HG03159 (cell line): ENCODE measurements around the gene CYBC1.
"Not testable (repeated sequence)": the region's sequence is repeated elsewhere in the genome, so short reads cannot be mapped to it uniquely, and the experiment has no call there.

ENCODE experiments used
- ATAC-seq: cut with Tn5 transposase; IDR thresholded peaks from one replicate; pipeline ENCODE4 v1.9.1; 2021; ENCODE audit warnings: mild to moderate bottlenecking, moderate library complexity; ENCODE audit not compliant: unreplicated experiment

The CYBC1 gene

DNA sequence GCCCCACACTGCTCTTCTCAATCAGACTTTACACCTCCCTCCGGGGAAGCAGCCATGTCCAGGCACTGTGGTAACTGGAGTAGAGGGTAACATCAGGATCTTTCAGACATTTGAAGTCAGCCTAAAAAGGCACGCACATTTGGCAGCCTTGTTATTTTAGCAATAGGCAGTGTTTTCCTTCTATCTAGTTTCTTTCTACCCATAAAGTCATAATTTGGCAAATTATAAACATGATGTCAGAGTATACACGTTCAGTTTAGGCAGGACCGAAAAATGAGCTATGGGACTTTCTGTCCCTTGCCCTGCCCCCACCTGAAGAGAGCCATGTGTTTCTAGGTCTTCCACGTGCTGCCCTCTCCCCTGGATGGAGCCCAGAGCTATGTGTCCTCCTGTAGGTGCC, 29.1 kb upstream of the CYBC1 start:
- no peak for ATAC-seq

DNA sequence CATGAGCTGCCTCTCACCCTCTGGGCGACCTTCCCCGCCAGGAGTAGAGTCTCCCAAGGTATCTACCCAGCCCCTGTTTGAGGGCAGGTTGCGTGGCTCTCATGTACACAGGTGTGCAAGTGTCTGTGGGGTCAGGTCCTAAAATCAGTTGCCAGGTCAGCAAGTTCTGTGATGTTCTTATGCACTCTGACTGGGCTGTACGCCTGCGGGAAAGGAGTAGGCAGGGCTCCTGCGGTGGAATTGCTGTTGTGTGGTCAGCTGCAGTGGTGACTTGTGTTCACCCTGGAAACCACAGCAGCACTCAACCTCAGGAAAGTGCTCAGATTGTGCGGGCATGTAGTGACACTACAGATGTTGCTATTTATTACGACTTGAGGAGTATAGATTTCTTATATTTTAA, 27.4 kb upstream of the CYBC1 start:
- no peak for ATAC-seq

DNA sequence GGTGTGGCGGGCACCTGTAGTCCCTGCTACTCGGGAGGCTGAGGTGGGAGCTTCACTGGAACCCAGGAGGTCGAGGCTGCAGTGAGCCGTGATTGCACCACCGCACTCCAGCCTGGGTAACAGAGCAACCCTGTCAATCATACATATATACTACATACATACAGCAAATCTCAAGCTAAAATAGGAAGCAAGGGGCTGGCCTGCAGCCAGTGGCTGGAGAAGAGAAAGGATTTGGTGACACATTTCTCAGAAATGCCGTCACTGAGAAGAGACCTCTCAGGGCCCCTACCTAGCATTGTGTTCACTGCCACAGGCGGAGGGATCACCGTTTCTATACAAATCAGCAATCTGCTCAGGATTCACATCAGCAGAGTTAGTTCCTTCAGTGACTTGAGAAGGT, 24.9 kb upstream of the CYBC1 start:
- ATAC-seq: no peak

DNA sequence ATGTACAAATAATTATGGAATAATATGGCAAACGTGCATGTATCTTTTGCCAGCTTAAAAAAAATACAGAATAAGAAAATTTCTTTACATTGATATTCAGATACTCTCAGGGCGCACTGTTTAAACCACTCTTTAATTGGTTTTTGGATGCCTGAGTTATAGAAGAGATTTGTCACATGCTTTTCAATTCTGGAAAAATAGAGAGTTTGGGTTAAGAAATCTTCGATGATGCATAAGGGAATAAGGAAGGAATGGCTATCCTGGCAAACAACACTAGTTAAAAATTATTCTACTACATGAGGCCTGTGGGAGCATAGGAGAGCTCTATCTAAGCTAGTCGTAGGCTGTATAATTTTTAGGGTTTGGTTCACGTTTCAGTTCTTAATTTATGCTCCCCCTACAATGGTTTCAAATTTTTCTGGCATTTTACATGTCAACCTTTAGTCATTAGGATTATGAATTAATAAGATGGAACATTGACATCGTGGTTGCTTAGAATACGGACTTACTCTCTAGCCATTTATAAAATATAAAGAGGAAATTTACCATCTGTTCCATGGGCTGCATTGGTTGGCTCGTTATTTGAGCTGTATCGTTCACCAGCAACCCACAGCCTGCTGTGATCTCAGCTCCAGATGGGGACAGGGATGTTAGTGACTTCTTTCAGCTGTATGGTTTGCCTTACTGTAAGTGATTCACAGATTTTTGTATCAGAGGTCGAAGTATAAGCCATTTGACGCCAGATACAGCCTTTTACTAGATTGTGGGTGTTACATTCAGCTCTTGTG, 23.9 kb upstream of the CYBC1 start:
- ATAC-seq: no peak

DNA sequence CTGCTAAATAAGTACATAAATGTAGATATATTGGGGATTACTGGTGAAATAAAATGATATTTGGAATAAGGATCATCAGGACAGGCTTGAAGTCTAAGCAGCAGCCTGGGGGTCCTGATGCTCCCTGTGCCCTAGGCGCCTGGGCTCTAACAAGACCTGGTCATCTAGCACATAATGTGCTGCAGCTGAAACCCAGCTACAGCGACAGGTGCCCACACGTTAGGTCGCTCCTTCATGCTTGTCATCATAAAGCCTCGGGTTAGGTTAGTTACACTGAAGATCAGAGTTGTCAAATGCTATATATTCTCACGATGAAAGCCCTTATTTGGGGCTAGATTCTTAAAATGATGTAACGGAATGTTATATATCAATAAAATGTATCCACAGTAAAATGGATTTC, 19.5 kb upstream of the CYBC1 start:
- no peak for ATAC-seq

DNA sequence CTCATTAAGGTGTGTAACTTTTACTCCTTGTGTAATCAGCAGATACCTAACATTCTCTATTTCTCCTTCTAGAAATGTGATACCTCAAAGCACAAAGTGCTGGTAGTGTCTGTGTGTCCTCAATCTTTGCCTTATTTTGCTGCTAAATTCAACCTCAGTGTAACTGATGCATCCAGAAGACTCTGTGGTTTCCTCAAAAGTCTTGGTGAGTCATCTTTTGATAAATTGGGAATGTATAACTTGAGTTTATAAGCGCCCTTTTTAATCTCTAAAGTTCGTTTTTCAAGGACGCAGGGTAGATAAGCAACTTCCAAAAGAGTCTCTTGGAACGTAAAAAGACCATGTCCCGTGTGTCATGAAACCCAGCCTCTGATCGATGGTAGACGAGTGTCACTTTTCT, 18.1 kb upstream of the CYBC1 start:
- no peak for ATAC-seq

DNA sequence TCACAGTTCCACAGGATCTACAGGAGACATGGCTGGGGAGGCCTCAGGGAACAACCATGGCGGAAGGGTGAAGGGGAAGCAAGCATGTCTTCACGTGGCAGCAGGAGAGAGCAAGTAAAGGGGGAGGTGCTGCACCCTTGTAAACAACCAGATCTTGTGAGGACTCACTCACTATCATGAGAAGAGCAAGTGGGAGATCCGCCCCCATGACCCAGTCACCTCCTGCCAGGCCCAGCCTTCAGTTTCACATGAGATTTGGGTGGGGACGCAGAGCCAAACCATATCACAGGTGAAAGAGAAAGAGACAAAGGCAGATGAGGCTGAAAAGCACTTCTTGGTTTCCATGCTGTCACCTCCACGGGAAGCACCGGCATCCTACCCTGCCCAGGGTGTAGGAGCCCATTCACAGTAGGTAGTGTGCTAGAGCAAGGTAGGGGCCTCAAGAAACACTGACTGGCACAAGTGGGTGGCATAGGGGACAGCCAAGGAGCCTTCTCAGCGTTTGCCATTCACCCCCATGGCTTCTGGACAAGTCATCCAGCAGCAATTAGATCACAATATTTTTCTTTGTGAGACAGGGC, 14.6 kb upstream of the CYBC1 start:
- no peak for ATAC-seq

DNA sequence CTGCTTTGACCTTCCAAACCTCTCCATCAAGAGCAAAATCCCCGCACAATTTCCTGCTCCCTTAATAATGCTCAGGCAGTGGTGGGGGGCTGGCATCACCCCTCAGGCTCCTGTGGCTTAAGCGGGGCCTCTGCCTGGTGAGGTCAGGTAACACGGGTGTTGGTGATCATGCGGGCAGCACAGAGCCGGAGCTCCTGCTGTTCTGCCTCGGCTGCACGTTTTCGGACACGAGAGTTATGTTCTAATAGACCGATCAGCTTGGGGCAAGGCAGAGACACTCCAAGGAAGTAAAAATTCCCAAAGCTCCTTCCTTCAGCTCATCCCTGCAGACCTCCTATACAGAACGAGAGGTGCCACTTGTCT, 14.0 kb upstream of the CYBC1 start:
- ATAC-seq: no peak

DNA sequence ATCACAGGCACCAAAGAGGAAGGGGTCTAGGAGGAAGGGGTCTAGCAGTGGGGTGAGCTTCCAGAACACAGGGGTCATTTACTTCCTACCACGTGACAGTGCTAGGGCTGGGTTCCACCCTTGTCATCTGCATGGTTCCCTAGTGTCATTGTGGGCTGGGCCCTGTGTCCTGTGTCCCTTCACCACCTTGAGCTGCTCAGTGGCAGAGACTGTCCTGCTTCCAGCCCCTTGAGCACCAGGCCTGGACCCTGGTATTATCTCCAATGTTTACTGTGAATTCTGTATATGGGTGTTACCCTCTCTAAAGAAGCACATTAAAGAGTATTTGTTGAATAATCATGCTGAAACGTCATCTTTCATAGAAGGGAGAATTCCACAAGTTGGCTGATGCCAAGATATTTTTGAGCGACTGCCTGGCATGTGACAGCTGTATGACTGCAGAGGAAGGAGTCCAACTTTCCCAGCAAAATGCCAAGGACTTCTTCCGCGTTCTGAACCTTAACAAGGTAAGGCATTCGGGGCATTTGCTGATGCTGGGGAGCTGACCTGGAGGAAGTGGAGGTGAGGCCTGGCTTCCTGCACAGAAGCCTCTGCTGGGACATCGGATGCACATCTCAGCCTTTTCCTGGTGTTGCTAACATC, 13.5 kb upstream of the CYBC1 start:
- ATAC-seq: no peak

DNA sequence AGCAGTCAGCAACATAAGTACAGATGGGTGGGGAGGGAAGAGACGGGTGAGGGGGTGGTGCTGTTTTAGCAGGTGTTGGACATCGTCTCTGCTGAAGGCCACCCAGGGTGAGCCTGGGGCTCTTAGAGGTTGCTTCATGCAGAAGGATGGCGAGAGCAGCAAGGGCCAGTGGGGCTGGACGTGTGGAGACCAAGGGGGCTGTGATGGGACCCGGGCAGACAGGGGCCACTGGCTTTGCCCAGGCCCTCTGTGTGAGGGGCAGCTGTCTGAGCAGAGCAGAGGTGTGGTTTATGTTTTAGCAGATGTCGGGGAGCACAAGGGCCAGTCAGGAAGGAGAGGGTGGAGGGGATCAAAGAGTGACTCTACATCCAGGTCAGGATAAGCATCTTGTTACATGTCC, 12.8 kb upstream of the CYBC1 start:
- no peak for ATAC-seq

DNA sequence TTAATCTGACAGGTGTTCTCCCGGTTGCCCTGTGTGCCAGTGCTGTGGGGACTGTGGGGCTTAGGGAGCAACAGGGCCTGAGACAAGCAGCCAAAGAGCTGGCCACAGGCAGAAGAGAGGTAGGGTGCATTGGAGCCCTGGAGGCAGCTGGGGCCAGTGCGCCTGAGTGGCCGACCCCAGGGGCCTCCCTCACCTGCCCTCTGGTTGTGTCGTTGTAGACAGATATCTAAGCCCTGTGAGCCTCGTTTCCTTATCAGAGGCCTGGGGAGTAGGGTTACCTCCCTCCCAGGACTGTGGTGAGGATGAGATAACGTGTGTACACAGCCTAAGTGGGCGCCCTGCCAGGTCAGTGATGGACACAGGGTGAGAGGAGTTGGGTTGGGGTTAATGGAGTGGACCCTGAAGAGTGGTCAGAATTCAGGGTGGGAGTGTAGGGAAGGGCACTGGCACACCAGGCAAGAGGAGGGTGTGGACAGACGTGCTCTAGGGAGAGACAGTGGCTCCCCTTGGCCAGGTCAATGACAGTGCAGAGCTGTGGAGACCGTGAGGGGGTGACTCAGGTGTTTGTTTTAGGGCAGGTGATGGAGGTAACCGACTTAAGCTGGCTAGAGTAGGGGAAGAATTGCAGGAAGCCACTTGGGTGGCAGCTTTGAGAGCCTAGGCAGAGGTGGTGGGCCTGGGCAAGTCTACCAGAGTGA, 11.4 kb upstream of the CYBC1 start:
- no peak for ATAC-seq

DNA sequence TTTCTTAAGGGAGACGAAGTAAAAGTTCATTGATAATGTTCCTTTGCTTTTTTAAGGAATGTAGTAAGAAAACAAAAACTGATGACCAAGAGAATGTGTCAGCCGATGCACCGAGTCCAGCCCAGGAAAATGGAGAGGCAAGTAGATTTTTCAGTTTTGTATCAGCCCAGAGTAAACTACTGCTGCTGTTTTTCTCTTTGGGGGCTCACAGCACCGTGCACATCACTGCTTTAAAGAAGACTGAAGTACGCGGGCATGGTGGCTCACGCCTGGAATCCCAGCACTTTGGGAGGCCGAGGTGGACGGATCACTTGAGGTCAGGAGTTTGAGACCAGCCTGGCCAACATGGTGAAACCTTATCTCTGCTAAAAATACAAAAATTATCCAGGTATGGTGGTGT, 9.4 kb upstream of the CYBC1 start:
- ATAC-seq: not testable (repeated sequence)

DNA sequence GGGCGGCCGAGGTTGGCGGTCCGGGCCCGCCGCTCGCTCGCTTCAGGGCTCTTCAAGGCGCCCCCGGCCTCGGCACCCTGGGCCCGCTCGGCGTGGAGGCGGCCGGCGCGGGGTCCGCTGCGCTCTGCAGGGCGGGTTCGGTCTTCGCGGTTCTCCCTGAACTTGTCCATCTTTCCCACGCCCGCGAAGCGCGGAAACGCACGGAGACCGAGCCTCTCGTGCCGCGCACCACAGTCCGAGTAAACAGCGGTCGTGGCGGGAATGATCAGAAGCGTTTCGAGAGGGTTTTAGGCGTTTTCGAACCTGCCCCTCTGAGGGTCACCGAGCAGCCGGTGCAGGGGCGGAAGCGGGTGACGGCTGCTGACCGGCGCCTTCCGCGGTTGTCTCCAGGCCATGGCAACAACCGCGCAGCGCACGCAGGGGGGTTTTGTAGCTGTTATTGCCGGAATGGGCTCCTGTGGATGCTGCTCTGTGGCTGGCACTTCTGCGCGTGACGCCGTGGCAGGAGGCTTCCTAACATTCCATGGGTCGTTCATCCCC, 8.4 kb upstream of the CYBC1 start:
- ATAC-seq: peak; percentile 1

DNA sequence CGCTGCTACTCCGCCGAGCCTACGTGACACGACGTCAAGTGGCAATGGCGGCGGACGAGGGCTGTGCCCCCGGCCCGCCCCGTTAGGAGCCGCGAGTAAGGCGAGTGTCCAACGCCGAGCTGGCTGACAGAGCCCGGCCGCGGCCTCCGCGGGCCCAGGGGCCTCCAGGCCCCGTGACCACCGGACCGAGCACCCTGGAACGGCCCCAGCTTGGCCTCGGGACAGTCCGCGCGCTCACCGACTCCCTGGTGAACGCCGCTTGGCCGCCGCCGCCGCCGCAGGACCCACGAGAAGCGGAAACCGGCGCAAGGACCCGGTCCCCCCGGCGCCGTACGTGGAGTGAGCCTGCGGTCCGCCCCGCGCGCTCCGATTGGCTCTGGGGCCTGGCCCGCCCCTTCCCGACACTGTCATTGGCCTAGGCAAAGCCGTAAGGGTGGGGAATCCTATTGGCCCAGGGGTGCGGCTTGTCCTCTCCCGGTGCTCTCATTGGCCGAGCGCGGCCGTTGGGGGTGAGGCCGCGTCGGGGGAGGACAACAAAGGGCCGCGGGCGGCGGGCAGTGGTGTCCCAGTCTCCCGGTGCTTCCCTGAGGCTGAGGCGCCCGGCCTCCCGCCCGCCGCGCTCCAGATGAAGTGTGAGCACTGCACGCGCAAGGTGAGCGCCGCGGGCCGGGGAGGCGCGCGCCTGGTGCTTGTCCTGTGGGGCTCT, 7.8 kb upstream of the CYBC1 start, which contains the start of gene NARF:
Gene NARF (plus strand): TSS at position 563 of the 706 bp plus-strand sequence. CDS start 63 bp downstream, at position 626.
- ATAC-seq: peak; percentile 88

DNA sequence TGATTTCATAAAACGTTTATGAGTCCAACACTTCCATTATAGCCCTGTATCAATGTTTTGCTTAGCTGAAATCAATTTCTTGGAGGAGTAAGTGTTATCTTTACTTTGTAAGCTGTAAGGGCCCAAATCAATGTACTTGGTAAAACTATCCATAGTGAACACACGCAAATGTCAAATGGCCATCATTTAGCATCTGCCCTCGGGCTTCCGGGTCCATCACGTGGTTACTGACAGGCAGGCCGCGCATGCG, 7.3 kb upstream of the CYBC1 start:
- ATAC-seq: no peak

DNA sequence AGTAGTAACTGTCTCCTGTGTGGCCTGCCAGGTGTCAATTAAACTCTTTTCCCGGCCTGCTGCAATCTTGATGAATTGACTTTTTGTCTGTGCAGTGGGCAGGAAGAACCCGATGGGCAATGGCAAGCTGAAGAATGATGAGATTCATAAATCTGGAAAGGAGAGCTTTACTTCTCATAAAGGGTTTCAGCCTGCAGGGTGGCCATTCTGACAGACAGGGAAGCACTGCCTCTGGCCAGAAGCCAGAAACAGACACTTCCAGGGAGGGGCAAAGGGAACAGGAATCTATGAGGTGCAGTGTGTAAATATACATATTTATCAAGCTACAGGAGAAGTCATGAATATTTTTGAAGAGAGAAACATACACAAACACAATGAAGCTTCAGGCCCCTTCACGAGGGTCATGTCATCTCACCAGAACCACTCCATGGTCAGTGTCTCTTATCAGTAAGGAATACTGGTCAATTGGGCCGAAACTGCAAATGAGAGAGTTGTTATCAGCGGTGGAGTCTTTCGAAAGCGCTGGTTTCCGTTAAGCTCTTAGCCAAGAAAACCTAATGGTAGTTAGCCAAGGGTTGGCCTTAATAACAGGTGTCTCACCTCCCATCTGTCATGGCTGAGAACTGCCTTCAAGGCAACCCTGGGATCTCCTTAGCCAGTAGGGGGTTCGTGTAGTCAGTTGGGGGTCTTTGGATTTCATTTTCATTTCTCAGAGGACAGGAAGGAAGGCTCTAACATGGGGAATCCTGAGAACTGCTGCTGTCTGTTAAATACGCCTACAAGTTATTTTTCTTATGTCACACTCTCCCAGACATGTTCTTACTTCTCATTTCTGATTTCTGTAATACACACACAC, 6.7 kb upstream of the CYBC1 start:
- no peak for ATAC-seq

DNA sequence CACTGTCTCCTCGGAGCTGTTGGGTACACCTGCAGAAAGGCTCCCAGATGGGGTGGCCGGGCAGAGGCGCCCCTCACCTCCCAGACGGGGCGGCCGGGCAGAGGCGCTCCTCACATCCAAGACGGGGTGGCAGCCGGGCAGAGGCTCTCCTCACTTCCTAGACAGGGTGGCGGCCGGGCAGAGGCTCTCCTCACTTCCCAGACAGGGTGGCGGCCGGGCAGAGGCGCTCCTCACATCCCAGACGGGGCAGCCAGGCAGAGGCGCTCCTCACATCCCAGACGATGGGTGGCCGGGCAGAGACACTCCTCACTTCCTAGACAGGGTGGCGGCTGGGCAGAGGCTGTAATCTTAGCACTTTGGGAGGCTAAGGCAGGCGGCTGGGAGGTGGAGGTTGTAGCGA, 3.2 kb upstream of the CYBC1 start:
- ATAC-seq: not testable (repeated sequence)

DNA sequence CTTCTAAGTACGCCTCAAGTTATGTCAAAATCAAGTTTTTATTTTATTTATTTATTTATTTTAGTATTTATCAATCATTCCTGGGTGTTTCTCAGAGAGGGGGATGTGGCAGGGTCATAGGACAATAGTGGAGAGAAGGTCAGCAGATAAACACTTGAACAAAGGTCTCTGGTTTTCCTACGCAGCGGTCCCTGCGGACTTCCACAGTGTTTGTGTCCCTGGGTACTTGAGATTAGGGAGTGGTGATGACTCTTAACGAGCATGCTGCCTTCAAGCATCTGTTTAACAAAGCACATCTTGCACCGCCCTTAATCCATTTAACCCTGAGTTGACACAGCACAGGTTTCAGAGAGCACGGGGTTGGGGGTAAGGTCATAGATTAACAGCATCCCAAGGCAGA, 2.6 kb upstream of the CYBC1 start:
- ATAC-seq: not testable (repeated sequence)

DNA sequence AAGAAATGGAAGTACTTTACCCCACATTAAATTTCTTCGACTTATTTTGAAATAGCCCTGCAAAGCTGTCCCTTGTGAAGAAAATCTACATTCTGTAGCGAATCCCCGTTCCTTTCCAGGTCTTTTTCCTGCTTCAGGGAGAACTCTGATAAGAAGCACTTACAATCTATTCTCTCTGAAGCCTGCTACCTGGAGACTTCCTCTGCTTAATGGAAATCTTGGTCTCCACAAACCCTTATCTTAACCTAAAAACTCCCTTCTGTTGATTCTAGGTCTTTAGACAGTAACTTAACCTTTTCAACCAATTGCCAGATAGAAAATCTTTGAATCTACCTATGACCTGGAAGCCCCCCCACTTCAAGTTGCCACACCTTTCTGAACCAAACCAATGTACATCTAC, 1.6 kb upstream of the CYBC1 start:
- no peak for ATAC-seq

DNA sequence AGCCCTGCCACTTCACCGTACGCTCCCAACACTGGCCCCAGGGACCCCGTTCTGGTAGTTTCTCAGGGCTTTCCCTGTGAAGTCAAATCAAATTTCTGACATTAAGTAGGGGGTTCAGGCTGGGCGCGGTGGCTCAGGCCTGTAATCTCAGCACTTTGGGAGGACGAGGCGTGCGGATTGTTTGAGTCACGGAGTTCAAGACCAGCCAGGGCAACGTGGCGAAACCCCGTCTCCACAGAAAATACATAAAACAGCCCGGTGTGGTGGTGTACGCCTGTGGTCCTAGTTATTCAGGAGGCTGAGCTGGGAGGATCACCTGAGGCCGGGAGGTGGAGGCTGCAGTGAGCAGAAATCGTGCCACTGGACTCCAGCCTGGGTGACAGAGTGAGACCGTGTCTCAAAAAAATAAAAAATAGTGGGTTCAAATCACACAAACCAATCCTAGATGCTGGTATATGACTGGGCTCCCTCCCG, 632 bp downstream of the CYBC1 start:
- peak; percentile 26 for ATAC-seq
